ENCODE data around the gene MICA. TPM values are rescaled to one million over a fixed set of nuclear protein-coding genes. Genes with fewer than 3 reads are reported as not detected.

Gene MICA
- total RNA-seq, 1 donor from 2014 or later, result 19.2 TPM

- Histone ChIP-seq H3K4me1 (peaks cover 0 to 5% of the 10 kb centered on the region in 2 donors), H3K27me3 (no peaks in the 10 kb centered on the region), H3K27ac (peak within 1 kb of the TSS; percentile 76 to 84), H3K4me3 (peak within 1 kb of the TSS; percentile 61 to 91), H3K36me3 (peaks cover 3% of the 10 kb centered on the region in 2 donors), H3K9me3 (no peaks in the 10 kb centered on the region)
- intact Hi-C loops (cut with DNase I), result loop anchor here (2.0 kb wide), 2 partner anchors 84 to 160 kb away; partner anchors contain the start of gene HLA-C
- DNase-seq (ENCODE audit: low spot score in 2 of 2), result peak in 1 of 2 donors; percentile 87
- TF ChIP-seq CTCF (IDR thresholded peaks at IDR 0.05), result no peak
Measured at GRCh38 chr6:31356946-31357466, 46.4 kb upstream of the MICA start, which contains the start of gene HLA-B. Gene HLA-B, minus strand, starts transcription at chr6:31357179. Its CDS starts 21 bp downstream, at chr6:31357158.

- DNase-seq (ENCODE audit: low spot score in 2 of 2), result no peak
- peak overlapping the region in 1 of 2 donors; percentile 61 for H3K4me3 ChIP-seq
- intact Hi-C loops (cut with DNase I), result loop anchor here (2.0 kb wide), 2 partner anchors 85 to 161 kb away; partner anchors contain the start of gene HLA-C
- no peaks in the 10 kb centered on the region for H3K9me3 ChIP-seq
- H3K36me3 ChIP-seq, result peaks cover 3% of the 10 kb centered on the region in 2 donors
- no peaks in the 10 kb centered on the region for H3K27me3 ChIP-seq
- H3K27ac ChIP-seq, result no peak overlapping the region
- peaks cover 0 to 5% of the 10 kb centered on the region in 2 donors for H3K4me1 ChIP-seq
- TF ChIP-seq CTCF (IDR thresholded peaks at IDR 0.05), result no peak
Measured at GRCh38 chr6:31357886-31358285, 45.5 kb upstream of the MICA start.

GRCh38 chr6:31358302-31358701 lies 45.1 kb upstream of the MICA start:
- Histone ChIP-seq H3K27me3 (no peaks in the 10 kb centered on the region), H3K4me3 (no peak overlapping the region), H3K9me3 (no peaks in the 10 kb centered on the region), H3K4me1 (peaks cover 0 to 5% of the 10 kb centered on the region in 2 donors), H3K27ac (no peak overlapping the region), H3K36me3 (peaks cover 3% of the 10 kb centered on the region in 2 donors)
- intact Hi-C loops (cut with DNase I), result no loop called here
- no peak for TF ChIP-seq CTCF (IDR thresholded peaks at IDR 0.05)
- no peak for DNase-seq (ENCODE audit: low spot score in 2 of 2)

- Histone ChIP-seq H3K27me3 (no peaks in the 10 kb centered on the region), H3K36me3 (peaks cover 3% of the 10 kb centered on the region in 2 donors), H3K4me3 (no peak overlapping the region), H3K4me1 (peaks cover 0 to 5% of the 10 kb centered on the region in 2 donors), H3K9me3 (no peaks in the 10 kb centered on the region), H3K27ac (no peak overlapping the region)
- TF ChIP-seq CTCF (IDR thresholded peaks at IDR 0.05), result no peak
- no peak for DNase-seq (ENCODE audit: low spot score in 2 of 2)
- intact Hi-C loops (cut with DNase I), result no loop called here
Measured at GRCh38 chr6:31359581-31359980, 43.8 kb upstream of the MICA start.

- intact Hi-C loops (cut with DNase I), result no loop called here
- H3K4me1 ChIP-seq, result peaks cover 0 to 3% of the 10 kb centered on the region in 2 donors
- H3K27ac ChIP-seq, result no peak overlapping the region
- no peaks in the 10 kb centered on the region for H3K36me3 ChIP-seq
- H3K4me3 ChIP-seq, result no peak overlapping the region
- no peaks in the 10 kb centered on the region for H3K9me3 ChIP-seq
- TF ChIP-seq CTCF (IDR thresholded peaks at IDR 0.05), result no peak
- H3K27me3 ChIP-seq, result no peaks in the 10 kb centered on the region
- no peak for DNase-seq (ENCODE audit: low spot score in 2 of 2)
Measured at GRCh38 chr6:31362751-31363150, 40.6 kb upstream of the MICA start.
